DOHH2 (cell line): ENCODE data around the gene HYOU1.

Source experiments
- EZH2phosphoT487 ChIP-seq: fragments of 200-600 bp; sonication (generic); IDR thresholded peaks from 2 replicates; pipeline ENCODE4 v1.6.1; 2017; ENCODE audit warnings: borderline replicate concordance, mild to moderate bottlenecking, antibody characterized with exemption, low read length, moderate library complexity, mixed read lengths
- TF ChIP-seq, protein P1 (sequence below): fragments of 200-600 bp; sonication (generic); IDR thresholded peaks from one replicate; pipeline ENCODE4 v1.5.1; 2014; ENCODE audit warnings: antibody characterized with exemption, mild to moderate bottlenecking, low read depth, low read length; ENCODE audit not compliant: poor library complexity, severe bottlenecking

DNA sequence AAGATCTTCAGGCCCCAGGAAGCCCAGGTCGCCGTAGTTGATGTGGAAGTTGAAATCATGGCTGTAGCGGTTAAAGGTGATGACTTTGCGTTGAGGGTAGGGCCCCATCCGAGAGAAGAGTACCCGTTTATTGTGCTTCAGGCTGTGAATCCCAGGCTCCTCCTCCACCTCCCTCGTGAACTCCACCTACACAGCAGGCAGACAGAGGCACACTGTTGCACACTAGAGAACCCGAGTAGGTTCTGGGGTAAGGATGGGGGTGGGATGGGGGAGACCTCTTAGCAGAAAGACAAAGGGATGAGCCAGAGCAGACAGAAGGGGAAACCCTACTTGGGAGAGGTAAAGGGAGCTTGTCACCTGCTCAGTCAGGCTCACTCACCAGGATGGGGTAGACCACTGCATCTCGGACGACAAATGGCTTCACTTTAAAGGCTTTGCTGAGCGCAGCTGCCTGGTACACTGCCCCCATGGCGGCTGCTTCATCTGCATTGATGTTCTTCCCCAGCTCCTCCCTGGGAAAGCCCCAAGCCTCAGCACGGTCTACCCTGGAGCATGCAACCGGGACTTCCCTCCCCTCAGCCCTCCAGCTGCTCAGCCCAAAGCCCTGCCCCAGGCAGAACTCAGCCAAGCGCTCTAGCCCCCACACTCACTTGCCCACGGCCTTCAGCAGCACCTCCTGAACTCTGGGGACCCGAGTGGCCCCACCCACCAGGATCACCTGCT lies 5.4 kb downstream of the HYOU1 start:
- TF ChIP-seq, protein P1, sequence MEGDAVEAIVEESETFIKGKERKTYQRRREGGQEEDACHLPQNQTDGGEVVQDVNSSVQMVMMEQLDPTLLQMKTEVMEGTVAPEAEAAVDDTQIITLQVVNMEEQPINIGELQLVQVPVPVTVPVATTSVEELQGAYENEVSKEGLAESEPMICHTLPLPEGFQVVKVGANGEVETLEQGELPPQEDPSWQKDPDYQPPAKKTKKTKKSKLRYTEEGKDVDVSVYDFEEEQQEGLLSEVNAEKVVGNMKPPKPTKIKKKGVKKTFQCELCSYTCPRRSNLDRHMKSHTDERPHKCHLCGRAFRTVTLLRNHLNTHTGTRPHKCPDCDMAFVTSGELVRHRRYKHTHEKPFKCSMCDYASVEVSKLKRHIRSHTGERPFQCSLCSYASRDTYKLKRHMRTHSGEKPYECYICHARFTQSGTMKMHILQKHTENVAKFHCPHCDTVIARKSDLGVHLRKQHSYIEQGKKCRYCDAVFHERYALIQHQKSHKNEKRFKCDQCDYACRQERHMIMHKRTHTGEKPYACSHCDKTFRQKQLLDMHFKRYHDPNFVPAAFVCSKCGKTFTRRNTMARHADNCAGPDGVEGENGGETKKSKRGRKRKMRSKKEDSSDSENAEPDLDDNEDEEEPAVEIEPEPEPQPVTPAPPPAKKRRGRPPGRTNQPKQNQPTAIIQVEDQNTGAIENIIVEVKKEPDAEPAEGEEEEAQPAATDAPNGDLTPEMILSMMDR: no peak
- no peak for TF ChIP-seq EZH2phosphoT487
